A673 (cell line): Measurements from ENCODE around the gene CIBAR2. TPM values are rescaled to one million over a fixed set of nuclear protein-coding genes. Genes with fewer than 3 reads are reported as not detected.

Experiments
- BruUV-seq: library from RNA; stranded (reverse); fragments of 400-500 nt; replicated peaks from 2 replicates; lab custom pipeline; 2021; lab: Mats Ljungman, UMichigan
- CTCF ChIA-PET: fragments of 300-600 bp; sonication (Branson Sonifier 250); formaldehyde crosslinking; loops from one replicate; lab custom pipeline; 2022; ENCODE audit warnings: antibody characterized with exemption; lab: Charles Lee
- POLR2A ChIA-PET: fragments of 300-600 bp; sonication (Branson Sonifier 250); formaldehyde crosslinking; loops from one replicate; lab custom pipeline; 2022; ENCODE audit warnings: antibody characterized with exemption; ENCODE audit not compliant: low non-redundant PET; lab: Charles Lee
- DNase-seq: peaks from one replicate; pipeline ENCODE4 v3.0.0-alpha.2; 2015; ENCODE audit warnings: low spot score
- H3K27ac ChIP-seq: fragments of 200-600 bp; sonication (generic); 2 replicates; pipeline ENCODE4 v1.5.1; 2016; ENCODE audit warnings: mixed run types, low read depth, mild to moderate bottlenecking, mixed read lengths, antibody characterized with exemption, low read length; ENCODE audit not compliant: poor library complexity, severe bottlenecking
- H3K27me3 ChIP-seq: fragments of 200-600 bp; sonication (generic); replicated peaks from 2 replicates; pipeline ENCODE4 v1.6.1; 2017; ENCODE audit warnings: mixed run types, low read depth, mild to moderate bottlenecking, mixed read lengths, antibody characterized with exemption, low read length; ENCODE audit not compliant: insufficient read depth, poor library complexity
- H3K36me3 ChIP-seq: fragments of 200-600 bp; sonication (generic); 2 replicates; pipeline ENCODE4 v1.6.1; 2016; ENCODE audit warnings: mixed run types, mild to moderate bottlenecking, mixed read lengths, antibody characterized with exemption, low read length; ENCODE audit not compliant: insufficient read depth, poor library complexity, severe bottlenecking
- H3K4me1 ChIP-seq: fragments of 200-600 bp; sonication (generic); 2 replicates; pipeline ENCODE4 v1.6.1; 2017; ENCODE audit warnings: mixed run types, mild to moderate bottlenecking, mixed read lengths, antibody characterized with exemption, low read length; ENCODE audit not compliant: insufficient read depth, poor library complexity, severe bottlenecking
- H3K4me3 ChIP-seq: fragments of 200-600 bp; sonication (generic); 2 replicates; pipeline ENCODE4 v1.5.1; 2016; ENCODE audit warnings: low read depth, mixed run types, mild to moderate bottlenecking, mixed read lengths, low read length; ENCODE audit not compliant: poor library complexity, severe bottlenecking
- H3K9me3 ChIP-seq: fragments of 200-600 bp; sonication (generic); 2 replicates; pipeline ENCODE4 v1.6.1; 2016; ENCODE audit warnings: mixed run types, low read depth, mild to moderate bottlenecking, mixed read lengths, antibody characterized with exemption, low read length; ENCODE audit not compliant: poor library complexity, severe bottlenecking
- EZH2 ChIP-seq: fragments of 200-600 bp; sonication (generic); IDR thresholded peaks from 2 replicates; pipeline ENCODE4 v1.6.1; 2017; ENCODE audit warnings: borderline replicate concordance, low read depth, mild to moderate bottlenecking, mixed read lengths, antibody characterized with exemption, low read length; ENCODE audit not compliant: poor library complexity, severe bottlenecking
- intact Hi-C: fragments of 100-400 bp; cut with micrococcal nuclease; formaldehyde crosslinking; loops from one replicate; pipeline ENCODE4 v1.10.0; 2022; ENCODE audit not compliant: unreplicated experiment
- total RNA-seq: library from RNA; stranded (reverse); gene quantifications from 2 replicates; pipeline ENCODE4 v1.2.3, GENCODE V29; 2021
- TF ChIP-seq, protein P1 (sequence below): fragments of 300-800, 200-600 bp; sonication (generic); conservative IDR thresholded peaks from 2 replicates; pipeline ENCODE4 v1.5.1; 2017; ENCODE audit warnings: low read depth, mild to moderate bottlenecking, antibody characterized with exemption, low read length, moderate library complexity, mixed read lengths

The CIBAR2 gene
- total RNA-seq, 1 experiment from 2014 or later, result not detected

DNA sequence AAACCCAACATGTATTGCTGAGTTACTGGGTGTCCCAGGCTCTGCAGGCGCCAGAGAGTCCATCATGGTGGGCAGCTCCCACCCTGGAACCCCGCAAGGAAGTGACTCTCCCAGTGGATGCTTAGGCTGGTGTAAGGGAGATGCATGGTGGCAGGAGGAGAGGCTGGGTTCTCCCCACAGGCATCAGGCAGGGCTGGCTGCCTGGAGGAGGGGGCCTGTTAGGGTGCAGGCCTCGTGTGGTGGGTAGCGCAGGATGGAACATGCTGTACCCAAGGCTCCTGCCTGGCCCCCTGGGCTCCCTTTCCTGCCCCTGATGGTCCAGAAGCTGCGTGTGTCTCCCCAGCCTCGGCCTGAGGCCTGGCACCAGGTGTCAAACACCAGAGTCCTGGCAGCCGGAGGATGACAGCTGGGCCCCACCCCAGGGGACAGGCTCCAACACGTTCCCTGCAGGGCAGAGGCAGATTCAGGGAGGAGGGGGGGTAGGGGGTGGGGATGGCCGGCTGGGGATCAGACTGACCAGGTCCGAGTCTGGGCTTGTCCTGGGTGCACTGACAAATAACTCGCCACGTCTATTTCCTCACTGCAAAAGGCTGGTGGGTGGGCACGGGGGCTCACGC lies 40.2 kb upstream of the CIBAR2 start:
- ChIA-PET CTCF (no interaction called here), POLR2A (no interaction called here)
- Histone ChIP-seq H3K27me3 (no peaks in the 10 kb centered on the region), H3K4me1 (peaks cover 15% of the 10 kb centered on the region), H3K36me3 (no peaks in the 10 kb centered on the region), H3K4me3 (no peak overlapping the region), H3K27ac (no peak overlapping the region), H3K9me3 (no peaks in the 10 kb centered on the region)
- TF ChIP-seq EZH2, result no peak
- TF ChIP-seq, protein P1, sequence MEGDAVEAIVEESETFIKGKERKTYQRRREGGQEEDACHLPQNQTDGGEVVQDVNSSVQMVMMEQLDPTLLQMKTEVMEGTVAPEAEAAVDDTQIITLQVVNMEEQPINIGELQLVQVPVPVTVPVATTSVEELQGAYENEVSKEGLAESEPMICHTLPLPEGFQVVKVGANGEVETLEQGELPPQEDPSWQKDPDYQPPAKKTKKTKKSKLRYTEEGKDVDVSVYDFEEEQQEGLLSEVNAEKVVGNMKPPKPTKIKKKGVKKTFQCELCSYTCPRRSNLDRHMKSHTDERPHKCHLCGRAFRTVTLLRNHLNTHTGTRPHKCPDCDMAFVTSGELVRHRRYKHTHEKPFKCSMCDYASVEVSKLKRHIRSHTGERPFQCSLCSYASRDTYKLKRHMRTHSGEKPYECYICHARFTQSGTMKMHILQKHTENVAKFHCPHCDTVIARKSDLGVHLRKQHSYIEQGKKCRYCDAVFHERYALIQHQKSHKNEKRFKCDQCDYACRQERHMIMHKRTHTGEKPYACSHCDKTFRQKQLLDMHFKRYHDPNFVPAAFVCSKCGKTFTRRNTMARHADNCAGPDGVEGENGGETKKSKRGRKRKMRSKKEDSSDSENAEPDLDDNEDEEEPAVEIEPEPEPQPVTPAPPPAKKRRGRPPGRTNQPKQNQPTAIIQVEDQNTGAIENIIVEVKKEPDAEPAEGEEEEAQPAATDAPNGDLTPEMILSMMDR, result no peak
- BruUV-seq, result no TSS peak
- intact Hi-C loops, result no loop called here
- DNase-seq, result no peak

DNA sequence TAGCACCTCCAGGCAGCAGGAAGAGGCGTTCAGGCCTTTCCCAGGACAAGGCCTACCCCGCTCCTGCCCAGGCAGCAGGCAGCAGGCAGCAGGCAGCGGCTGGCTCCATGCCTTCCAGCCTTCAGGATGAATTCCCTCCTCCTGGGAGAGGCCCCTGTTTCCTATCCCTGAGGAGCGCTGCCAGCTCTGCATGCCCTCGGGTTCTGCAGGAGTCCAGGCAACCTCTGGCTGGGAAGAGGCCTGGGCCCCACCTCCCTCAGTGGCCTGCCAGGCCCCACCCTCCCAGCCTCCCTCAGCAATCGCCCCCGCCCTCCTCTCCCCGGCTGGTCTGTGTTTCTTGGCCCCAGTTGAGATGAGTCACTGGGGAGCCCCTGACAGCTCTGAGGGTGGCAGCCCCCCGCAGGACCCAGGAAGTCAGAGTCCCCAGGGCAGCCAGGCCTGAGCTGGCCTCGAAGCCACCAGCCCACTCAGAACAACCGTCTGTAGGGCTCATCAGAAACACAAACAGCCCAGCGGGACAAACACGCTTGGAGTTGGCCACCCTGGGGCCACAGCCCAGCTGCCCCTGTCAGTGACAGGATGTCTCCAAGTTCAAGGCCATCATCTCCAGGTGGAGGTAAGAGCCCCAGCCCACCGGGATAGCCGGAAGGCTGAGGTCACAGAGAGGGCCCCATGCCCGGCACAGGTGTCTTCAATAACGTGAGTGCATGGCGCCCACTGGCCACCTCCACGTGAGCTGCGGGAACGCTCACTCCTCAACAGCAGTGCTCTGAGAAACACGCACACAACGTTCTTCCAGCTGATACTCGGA lies 39.5 kb upstream of the CIBAR2 start:
- Histone ChIP-seq H3K27me3 (no peaks in the 10 kb centered on the region), H3K9me3 (no peaks in the 10 kb centered on the region), H3K4me1 (peaks cover 15% of the 10 kb centered on the region), H3K4me3 (no peak overlapping the region), H3K36me3 (no peaks in the 10 kb centered on the region), H3K27ac (peak overlapping the region; percentile 25)
- ChIA-PET CTCF (no interaction called here), POLR2A (no interaction called here)
- no TSS peak for BruUV-seq
- intact Hi-C loops, result no loop called here
- TF ChIP-seq EZH2, result no peak
- TF ChIP-seq, protein P1, result no peak
- DNase-seq, result peak; percentile 42

DNA sequence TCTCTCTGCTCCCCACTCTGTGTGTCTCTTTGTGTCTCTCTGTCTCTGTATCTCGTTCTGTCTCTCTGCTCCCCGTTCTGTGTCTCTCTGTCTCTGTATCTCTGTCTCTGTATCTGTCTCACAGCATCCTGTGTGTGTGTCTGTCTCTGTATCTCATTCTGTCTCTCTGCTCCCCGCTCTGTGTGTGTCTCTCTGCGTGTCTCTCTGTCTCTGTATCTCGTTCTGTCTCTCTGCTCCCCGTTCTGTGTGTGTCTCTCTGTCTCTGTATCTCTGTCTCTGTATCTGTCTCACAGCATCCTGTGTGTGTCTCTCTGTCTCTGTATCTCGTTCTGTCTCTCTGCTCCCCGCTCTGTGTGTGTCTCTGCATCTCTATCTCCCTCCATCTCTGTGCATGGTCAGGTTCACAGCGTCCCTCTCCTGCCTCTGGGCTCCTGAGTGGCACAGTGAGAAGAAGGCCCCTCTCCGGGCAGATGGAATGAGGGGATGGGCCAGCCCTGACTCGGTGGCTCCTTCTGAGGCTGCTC lies 38.9 kb upstream of the CIBAR2 start:
- CTCF ChIA-PET, result no interaction called here
- Histone ChIP-seq H3K4me3 (no peak overlapping the region), H3K36me3 (no peaks in the 10 kb centered on the region), H3K4me1 (peaks cover 15% of the 10 kb centered on the region), H3K27me3 (no peaks in the 10 kb centered on the region), H3K9me3 (no peaks in the 10 kb centered on the region), H3K27ac (peak overlapping the region; percentile 25)
- POLR2A ChIA-PET, result no interaction called here
- TF ChIP-seq EZH2, result no peak
- TF ChIP-seq, protein P1, result no peak
- intact Hi-C loops, result no loop called here
- no peak for DNase-seq
- no TSS peak for BruUV-seq
